GM10847 (cell line): Measurements from ENCODE around the gene IL17RD.

Experiments used
- POLR2A ChIP-seq: IDR thresholded peaks from 2 replicates; pipeline ENCODE4 v1.6.1; 2011; ENCODE audit not compliant: insufficient read length; ENCODE audit errors: extremely low read depth

IL17RD gene

DNA sequence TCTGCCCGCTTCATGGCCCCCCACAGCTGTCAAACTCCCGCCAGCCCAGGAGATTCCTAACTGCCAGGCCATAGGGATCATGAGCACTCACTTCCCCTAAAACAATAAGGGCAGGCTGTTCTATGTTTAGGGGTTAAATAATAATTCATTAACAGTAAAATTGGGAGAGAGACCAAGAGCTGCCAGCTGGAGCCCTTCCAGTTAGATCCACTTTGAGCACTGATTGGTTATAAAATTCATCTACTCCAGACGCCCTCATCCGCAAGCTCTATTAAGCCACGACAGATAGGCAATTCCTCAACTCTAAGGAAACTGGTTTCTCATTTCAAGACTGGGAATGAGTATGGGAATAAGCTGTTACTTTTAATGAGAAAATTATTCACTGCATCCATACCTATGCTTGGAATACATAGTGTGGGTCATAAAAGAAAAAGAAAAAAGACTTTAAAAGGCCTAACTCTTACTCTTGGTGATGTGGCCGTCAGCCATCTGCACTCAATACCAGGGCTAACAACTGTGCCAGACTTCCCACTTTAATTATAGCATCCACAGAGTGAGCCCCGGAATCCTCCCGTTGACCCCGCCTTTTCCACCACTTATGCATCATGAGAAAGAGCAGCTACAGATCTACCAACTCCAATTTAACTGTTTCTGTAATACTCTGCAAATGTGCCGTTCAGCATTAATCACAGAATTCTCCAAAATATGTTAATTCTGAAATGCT lies 44.5 kb downstream of the IL17RD start:
- TF ChIP-seq POLR2A: no peak

GRCh38 chr3:57120040-57120439 lies 45.1 kb downstream of the IL17RD start:
- no peak for TF ChIP-seq POLR2A

- no peak for TF ChIP-seq POLR2A
Measured at GRCh38 chr3:57118254-57118653, 46.9 kb downstream of the IL17RD start.

GRCh38 chr3:57116501-57116900 lies 48.7 kb downstream of the IL17RD start:
- no peak for TF ChIP-seq POLR2A

GRCh38 chr3:57112206-57112605 lies 52.9 kb downstream of the IL17RD start:
- TF ChIP-seq POLR2A: no peak

- TF ChIP-seq POLR2A: no peak
Measured at GRCh38 chr3:57110798-57111197, 54.4 kb downstream of the IL17RD start.

GRCh38 chr3:57110214-57110613 lies 54.9 kb downstream of the IL17RD start:
- TF ChIP-seq POLR2A: no peak

DNA sequence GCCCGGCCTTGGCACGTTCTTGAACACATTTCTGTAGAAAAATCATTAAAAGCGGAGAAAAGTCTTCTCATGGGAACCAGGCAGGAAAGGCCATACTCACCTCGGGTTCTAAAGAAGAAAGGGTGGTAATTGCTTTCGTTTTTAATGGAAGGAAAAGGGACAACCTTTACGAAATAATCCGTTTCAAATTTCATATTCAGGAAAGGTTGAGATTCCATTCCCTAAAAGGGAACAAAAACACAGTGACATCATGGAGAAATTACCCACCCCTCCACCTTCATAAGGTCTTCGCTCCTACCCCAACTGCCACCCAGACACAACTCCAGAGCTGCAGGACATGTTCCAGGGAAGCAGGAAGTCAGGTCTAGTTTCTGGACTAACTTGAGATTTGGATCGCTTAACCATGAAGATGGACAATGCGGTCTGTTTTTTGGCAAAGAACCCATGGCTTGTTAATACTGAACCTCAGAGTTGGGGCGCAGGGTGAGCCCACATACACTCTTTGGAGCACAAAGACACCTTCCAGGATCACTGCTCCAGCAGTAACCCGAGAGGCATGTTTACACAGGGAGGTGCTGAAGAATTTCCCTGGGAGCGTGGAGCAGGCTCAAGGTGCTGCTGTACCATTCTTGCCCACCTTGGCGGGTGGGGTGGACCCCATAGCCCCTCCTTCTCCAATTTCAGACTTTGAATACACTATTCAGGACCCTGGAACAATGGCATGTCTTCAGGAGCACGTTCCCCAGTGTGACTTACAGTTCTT lies 55.5 kb downstream of the IL17RD start:
- TF ChIP-seq POLR2A: no peak

- TF ChIP-seq POLR2A: no peak
Measured at GRCh38 chr3:57108684-57109083, 56.5 kb downstream of the IL17RD start.

DNA sequence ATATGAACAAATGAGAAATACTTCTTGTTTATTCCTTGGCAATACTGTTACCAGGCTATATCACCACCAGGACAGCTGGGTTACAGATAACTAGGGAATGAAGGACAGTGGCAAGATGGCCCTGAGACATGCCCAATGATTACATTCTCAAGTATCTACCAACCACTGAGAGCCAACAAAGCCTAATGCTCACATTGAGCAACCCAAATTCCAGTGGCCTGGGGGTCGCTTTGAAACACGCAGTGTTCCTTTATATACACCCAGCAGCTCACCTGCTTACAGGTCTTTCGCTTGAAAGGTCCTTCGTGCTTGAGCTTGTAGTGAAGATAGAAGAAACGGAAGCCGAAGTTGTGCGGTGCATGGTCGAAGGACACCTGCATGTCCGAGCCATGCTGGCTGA lies 59.6 kb downstream of the IL17RD start:
- TF ChIP-seq POLR2A: no peak

DNA sequence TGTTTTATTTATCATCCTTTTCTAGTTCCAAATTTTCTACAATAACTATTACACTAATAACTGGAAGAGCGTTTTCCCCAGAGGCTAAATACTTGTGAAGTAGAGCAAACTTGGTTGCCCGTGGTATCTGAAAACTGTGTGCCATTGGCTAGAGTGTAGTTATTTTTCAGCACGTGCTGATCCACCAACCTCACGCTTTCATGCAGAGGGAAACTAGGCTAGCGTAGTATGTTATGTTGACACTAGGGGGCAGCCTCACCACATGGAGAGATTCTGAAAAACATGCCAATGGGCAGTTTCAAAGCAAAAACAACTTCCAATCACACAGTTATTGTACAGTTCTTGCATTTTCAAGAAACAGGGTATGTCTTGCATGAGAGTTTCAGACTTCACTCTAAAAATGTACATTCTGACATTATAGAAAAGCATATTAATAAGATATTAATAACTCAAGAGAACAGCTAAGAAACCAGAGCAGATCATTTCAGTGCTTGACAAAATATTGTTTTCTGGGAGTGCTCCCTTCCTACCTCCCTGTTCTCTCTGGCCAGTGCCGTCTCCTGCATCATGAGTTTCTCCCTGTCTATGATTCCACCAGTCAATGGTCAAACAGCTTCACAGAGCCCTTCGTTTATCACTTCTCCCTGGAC lies 65.0 kb downstream of the IL17RD start:
- no peak for TF ChIP-seq POLR2A

DNA sequence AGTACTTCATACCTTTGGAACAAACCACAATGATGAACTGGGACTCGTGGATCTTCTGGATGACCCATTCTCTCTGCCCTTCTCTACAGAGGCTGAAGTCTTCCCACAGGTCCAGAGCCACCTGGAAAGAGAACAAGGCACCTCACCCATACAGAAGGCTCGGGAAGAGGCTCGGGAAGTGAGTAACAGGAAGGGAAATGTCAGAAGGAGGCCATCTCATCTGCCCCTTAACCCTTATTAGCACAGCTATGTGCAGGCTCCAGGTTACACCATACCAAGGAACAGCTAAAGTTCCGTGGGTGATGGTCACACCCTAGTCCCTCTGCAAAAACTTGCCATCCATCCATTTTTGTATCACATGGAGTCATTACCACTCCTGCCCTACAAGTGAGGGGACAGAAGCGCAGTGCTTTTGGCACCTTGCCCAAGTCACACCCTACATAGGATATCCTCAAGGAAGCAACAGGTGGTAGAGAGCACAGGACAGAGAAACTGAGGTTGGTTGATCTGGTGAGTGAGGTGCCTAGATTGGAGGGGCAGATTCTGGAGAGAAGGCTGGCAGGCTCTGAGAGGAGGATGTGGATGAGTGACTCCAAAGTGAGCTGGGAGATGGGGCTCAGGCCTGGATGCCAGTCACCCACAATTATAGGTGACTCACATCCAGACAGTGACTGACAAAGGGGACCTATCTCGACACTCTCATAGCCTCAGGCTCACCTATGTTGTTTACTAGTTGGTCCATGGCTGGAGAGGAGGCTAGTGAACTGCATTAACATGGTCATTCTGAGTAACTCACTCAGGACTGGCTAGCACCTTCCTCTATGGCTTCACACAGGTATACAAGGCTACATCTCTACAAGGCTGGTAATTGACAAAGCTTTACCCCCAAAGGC lies 66.5 kb downstream of the IL17RD start:
- no peak for TF ChIP-seq POLR2A

DNA sequence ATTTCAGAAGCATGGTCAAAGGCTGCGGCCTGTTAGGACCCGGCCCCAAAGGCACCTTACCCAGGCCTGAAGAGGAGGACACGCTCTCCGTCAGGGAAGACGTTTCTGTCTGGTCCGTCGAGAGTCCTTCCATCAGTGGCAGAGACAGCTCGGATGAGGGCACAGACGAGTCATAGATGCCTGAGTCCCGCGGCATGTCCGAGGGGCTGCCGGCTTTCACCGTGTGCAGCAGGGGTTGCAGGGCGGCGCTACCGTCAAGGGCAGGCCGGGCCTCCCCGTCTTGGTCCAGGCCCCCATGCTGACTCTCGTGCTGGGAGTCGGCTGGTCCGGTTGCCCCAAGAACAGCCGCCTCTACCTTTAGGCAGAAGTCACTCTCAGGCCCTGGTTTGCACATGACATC lies 67.6 kb downstream of the IL17RD start:
- no peak for TF ChIP-seq POLR2A

DNA sequence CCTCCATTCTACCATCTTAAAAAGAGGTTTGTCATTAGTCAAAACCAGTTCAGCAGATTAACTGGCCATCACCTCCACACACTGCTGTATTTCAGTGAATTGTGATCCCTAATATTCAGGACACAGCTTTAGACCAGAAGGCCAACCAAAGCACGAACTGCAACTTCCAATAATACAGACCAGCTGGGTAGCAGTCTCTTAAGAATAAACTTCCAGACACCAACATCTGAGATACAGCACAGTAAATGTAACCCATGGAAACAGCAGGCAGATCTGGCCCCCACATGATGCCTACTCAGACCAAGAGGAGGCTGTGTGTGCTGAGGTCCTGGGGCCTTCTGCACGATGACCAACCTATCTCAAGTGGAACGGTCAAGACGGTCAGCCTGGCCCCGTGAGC lies 69.8 kb downstream of the IL17RD start:
- TF ChIP-seq POLR2A: no peak

DNA sequence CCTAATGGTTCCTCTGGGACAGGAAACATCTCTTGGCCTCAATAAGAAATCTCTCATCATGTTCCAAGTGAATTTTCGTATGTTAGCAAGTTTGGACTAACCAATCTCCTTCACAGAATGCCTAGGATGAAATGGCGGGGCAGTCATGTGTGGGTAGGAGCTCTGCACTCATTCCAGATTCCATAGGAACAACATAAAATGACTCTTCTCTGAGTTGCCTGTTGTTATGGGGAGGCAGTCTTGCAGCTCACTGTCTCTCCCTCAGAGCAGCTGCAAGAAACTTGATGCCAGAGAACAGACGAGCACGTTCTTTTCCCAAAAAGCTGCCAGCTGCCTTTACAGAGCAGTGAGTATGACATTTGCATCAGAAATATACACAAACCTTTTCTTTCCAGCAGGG lies 70.6 kb downstream of the IL17RD start:
- TF ChIP-seq POLR2A: no peak

DNA sequence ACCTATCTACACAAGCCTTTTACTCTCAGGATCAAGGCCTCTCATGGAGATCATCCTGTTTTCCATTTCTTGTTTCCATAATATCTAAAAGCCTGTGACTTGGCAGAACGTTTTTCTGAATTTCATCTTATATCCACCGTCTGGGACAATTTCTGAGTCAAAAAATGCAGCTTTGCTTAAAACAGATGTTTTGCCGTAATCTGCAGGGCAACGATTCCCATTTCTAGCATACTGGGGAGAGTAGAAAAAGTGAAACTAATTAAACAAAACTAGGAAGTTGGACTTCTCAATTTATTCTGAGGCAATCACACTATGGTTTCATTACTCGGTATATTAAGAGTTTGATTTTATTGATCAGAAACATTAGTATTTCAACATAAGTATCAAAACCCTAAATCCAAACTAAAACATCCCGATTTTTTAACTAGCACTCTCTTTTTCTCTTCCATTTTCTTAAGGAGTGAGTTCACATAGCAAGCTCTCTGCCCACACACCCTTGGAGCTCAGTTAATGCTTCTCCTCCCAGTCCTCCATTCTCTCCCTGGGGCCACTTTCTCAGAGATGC lies 71.1 kb downstream of the IL17RD start:
- TF ChIP-seq POLR2A: no peak
